CD4-positive, alpha-beta T cell (primary cell): ENCODE measurements around the gene HOTAIR. TPM values are rescaled to one million over a fixed set of nuclear protein-coding genes. Genes with fewer than 3 reads are reported as not detected.

Experiments used
- ATAC-seq: fragments of 200-7000 bp; cut with Tn5 transposase; one replicate; pipeline ENCODE4 v1.10.0; 2022; ENCODE audit warnings: mild to moderate bottlenecking; ENCODE audit not compliant: poor library complexity
- CTCF ChIA-PET: fragments of 350-600 bp; sonication (Branson Sonifier 250); formaldehyde crosslinking; loops from one replicate; lab custom pipeline; 2021; ENCODE audit warnings: antibody characterized with exemption, inconsistent platforms; lab: Charles Lee
- POLR2A ChIA-PET: fragments of 350-600 bp; sonication (Branson Sonifier 250); formaldehyde crosslinking; loops from one replicate; lab custom pipeline; 2021; ENCODE audit warnings: antibody characterized with exemption, inconsistent platforms; lab: Charles Lee
- DNase-seq, 14 experiments: peaks; one replicate each; pipeline ENCODE4 v3.0.0-alpha.2; 2013 to 2020; ENCODE audit warnings: mixed read lengths in 2 of 14
- H3K27ac ChIP-seq, 2 donors: one replicate each; pipeline versions ENCODE4 v1.5.1 to v1.7.0; 2013; ENCODE audit warnings: low read length in 2 of 2, low read depth in 1 of 2, mild to moderate bottlenecking in 1 of 2
- H3K27me3 ChIP-seq, 2 experiments: 1 replicate in 1 of 2; 2 replicates in 1 of 2; pipeline versions ENCODE4 v1.6.1 to v1.7.0; 2013; ENCODE audit warnings: low read length in 2 of 2, control low read depth in 1 of 2, mild to moderate bottlenecking in 1 of 2, moderate library complexity in 1 of 2; ENCODE audit not compliant: insufficient read depth in 2 of 2, control insufficient read depth in 1 of 2
- H3K36me3 ChIP-seq: one replicate; pipeline ENCODE4 v1.6.1; 2013; ENCODE audit warnings: low read length, control low read depth; ENCODE audit not compliant: insufficient read depth
- H3K4me1 ChIP-seq: one replicate; pipeline ENCODE4 v1.6.1; 2013; ENCODE audit warnings: low read length, control low read depth; ENCODE audit not compliant: insufficient read depth
- H3K4me3 ChIP-seq: one replicate; pipeline ENCODE4 v1.5.1; 2013; ENCODE audit warnings: mild to moderate bottlenecking, low read length, moderate library complexity
- H3K9me3 ChIP-seq, 2 experiments: 1 replicate in 1 of 2; 2 replicates in 1 of 2; pipeline versions ENCODE4 v1.6.1 to v1.7.0; 2013; ENCODE audit warnings: low read length in 2 of 2, mild to moderate bottlenecking in 2 of 2, control low read depth in 1 of 2, moderate library complexity in 1 of 2; ENCODE audit not compliant: control insufficient read depth in 1 of 2, insufficient read depth in 1 of 2
- H3K27ac Mint-ChIP-seq: one replicate; pipeline ENCODE4 v1.8.0; 2020; ENCODE audit warnings: mixed read lengths
- H3K27me3 Mint-ChIP-seq: one replicate; pipeline ENCODE4 v1.8.0; 2021; ENCODE audit warnings: mixed read lengths
- H3K36me3 Mint-ChIP-seq: one replicate; pipeline ENCODE4 v1.8.0; 2021; ENCODE audit warnings: low read depth, mixed read lengths
- H3K4me1 Mint-ChIP-seq: one replicate; pipeline ENCODE4 v1.8.0; 2021; ENCODE audit warnings: low read depth, mixed read lengths
- H3K4me3 Mint-ChIP-seq: one replicate; pipeline ENCODE4 v1.8.0; 2020; ENCODE audit warnings: mild to moderate bottlenecking, mixed read lengths
- H3K9me3 Mint-ChIP-seq: one replicate; pipeline ENCODE4 v1.8.0; 2020; ENCODE audit warnings: mixed read lengths
- CTCF ChIP-seq: fragments of 200-600 bp; IDR thresholded peaks from one replicate; pipeline ENCODE4 v1.8.0; 2022; ENCODE audit warnings: antibody characterized with exemption, mild to moderate bottlenecking
- intact Hi-C, 2 experiments: fragments of 100-400 bp; cut with DNase I in 1 of 2; cut with micrococcal nuclease in 1 of 2; formaldehyde crosslinking; loops; one replicate each; pipeline versions ENCODE4 v1.15.1 to v1.9.0; 2023 to 2025; cut with DNase I, micrococcal nuclease
- total RNA-seq, 174 experiments: library from RNA in 2 of 174; stranded (reverse) in 2 of 174; gene quantifications; one replicate each; pipeline ENCODE4 v1.2.3 and lab custom pipeline; 2021 to 2026

Gene HOTAIR
- total RNA-seq, 2 experiments from 2014 or later = not detected

GRCh38 chr12:53976172-53976822 lies 1.5 kb upstream of the HOTAIR start:
- peaks cover 0 to 44% of the 10 kb centered on the region in 2 experiments for H3K9me3 ChIP-seq
- H3K36me3 ChIP-seq = no peaks in the 10 kb centered on the region
- H3K27ac Mint-ChIP-seq = no peak overlapping the region
- peak overlapping the region; percentile 26 for H3K4me3 Mint-ChIP-seq
- no peaks in the 10 kb centered on the region for H3K9me3 Mint-ChIP-seq
- ATAC-seq = no peak
- intact Hi-C loops = no loop called here
- ChIA-PET POLR2A (interaction anchor here (1.2 kb wide), 1 partner anchor 10 kb away, joined by 5 read pairs; no protein-coding TSS in a partner anchor), CTCF (no interaction called here)
- TF ChIP-seq CTCF = no peak
- H3K36me3 Mint-ChIP-seq = peaks cover 5% of the 10 kb centered on the region
- peaks cover 34% of the 10 kb centered on the region for H3K4me1 Mint-ChIP-seq
- DNase-seq = no peak
- H3K27me3 Mint-ChIP-seq = peaks cover 97% of the 10 kb centered on the region
- H3K4me1 ChIP-seq = peaks cover 39% of the 10 kb centered on the region
- H3K4me3 ChIP-seq = no peak overlapping the region
- no peak overlapping the region for H3K27ac ChIP-seq
- peaks cover 82 to 98% of the 10 kb centered on the region in 2 experiments for H3K27me3 ChIP-seq

GRCh38 chr12:53975479-53976152 lies 862 bp upstream of the HOTAIR start:
- no peak for TF ChIP-seq CTCF
- H3K4me3 Mint-ChIP-seq = peak overlapping the region; percentile 70
- H3K27ac ChIP-seq = no peak overlapping the region
- no peak for DNase-seq
- peaks cover 83 to 98% of the 10 kb centered on the region in 2 experiments for H3K27me3 ChIP-seq
- no peak overlapping the region for H3K4me3 ChIP-seq
- no peaks in the 10 kb centered on the region for H3K9me3 Mint-ChIP-seq
- H3K27ac Mint-ChIP-seq = no peak overlapping the region
- peaks cover 34% of the 10 kb centered on the region for H3K4me1 Mint-ChIP-seq
- no peaks in the 10 kb centered on the region for H3K36me3 ChIP-seq
- peaks cover 5% of the 10 kb centered on the region for H3K36me3 Mint-ChIP-seq
- H3K4me1 ChIP-seq = peaks cover 36% of the 10 kb centered on the region
- ChIA-PET POLR2A (interaction anchor here (1.2 kb wide), 1 partner anchor 9 kb away, joined by 5 read pairs; no protein-coding TSS in a partner anchor), CTCF (no interaction called here)
- intact Hi-C loops = no loop called here
- ATAC-seq = no peak
- peaks cover 97% of the 10 kb centered on the region for H3K27me3 Mint-ChIP-seq
- H3K9me3 ChIP-seq = peaks cover 0 to 46% of the 10 kb centered on the region in 2 experiments

DNA sequence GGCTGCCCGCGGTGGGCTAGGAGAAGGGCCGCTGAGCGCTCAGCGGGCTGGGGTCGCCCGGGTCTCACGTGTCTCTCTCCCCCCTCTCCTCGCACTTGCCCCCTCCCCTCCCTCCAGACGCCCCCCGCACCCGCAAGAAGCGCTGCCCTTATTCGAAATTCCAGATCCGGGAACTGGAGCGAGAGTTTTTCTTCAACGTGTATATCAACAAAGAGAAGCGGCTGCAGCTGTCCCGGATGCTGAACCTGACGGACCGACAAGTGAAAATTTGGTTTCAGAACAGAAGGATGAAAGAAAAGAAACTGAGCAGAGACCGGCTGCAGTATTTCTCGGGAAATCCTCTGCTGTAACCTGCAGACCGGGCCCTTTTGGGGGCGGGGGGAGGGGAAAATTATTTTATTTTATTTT lies 314 bp upstream of the HOTAIR start:
- H3K9me3 ChIP-seq = peaks cover 0 to 52% of the 10 kb centered on the region in 2 experiments
- H3K4me3 ChIP-seq = no peak overlapping the region
- TF ChIP-seq CTCF = no peak
- Mint-ChIP-seq H3K4me1 (peaks cover 34% of the 10 kb centered on the region), H3K4me3 (peak overlapping the region; percentile 70), H3K27ac (no peak overlapping the region), H3K27me3 (peaks cover 97% of the 10 kb centered on the region), H3K36me3 (peaks cover 5% of the 10 kb centered on the region), H3K9me3 (no peaks in the 10 kb centered on the region)
- H3K27me3 ChIP-seq = peaks cover 85 to 98% of the 10 kb centered on the region in 2 experiments
- intact Hi-C loops = no loop called here
- CTCF ChIA-PET = no interaction called here
- POLR2A ChIA-PET = interaction anchor here (1.2 kb wide), 1 partner anchor 9 kb away, joined by 5 read pairs; no protein-coding TSS in a partner anchor
- H3K4me1 ChIP-seq = peaks cover 36% of the 10 kb centered on the region
- ATAC-seq (no peak), DNase-seq (no peak)
- H3K36me3 ChIP-seq = no peaks in the 10 kb centered on the region
- H3K27ac ChIP-seq = no peak overlapping the region
